Activated naive CD4-positive, alpha-beta T cell treated with anti-CD3 and anti-CD28 coated beads for 36 hours (primary cell): ENCODE measurements around the gene MEPE. TPM values are rescaled to one million over a fixed set of nuclear protein-coding genes. Genes with fewer than 3 reads are reported as not detected.

Experiments
- CTCF ChIA-PET: fragments of 350-600 bp; sonication (Branson Sonifier 250); formaldehyde crosslinking; loops from one replicate; lab custom pipeline; 2021; ENCODE audit warnings: antibody characterized with exemption; lab: Charles Lee
- DNase-seq: peaks from one replicate; pipeline ENCODE4 v3.0.0-alpha.2; 2020
- H3K27ac Mint-ChIP-seq: one replicate; pipeline ENCODE4 v1.8.0; 2021; ENCODE audit warnings: mild to moderate bottlenecking, mixed read lengths
- H3K27me3 Mint-ChIP-seq: one replicate; pipeline ENCODE4 v1.8.0; 2021; ENCODE audit warnings: low read depth, mixed read lengths
- H3K36me3 Mint-ChIP-seq: one replicate; pipeline ENCODE4 v1.8.0; 2021; ENCODE audit warnings: low read depth, mixed read lengths
- H3K4me1 Mint-ChIP-seq: one replicate; pipeline ENCODE4 v1.8.0; 2021; ENCODE audit warnings: low read depth, mixed read lengths
- H3K4me3 Mint-ChIP-seq: one replicate; pipeline ENCODE4 v1.8.0; 2021; ENCODE audit warnings: mild to moderate bottlenecking, moderate library complexity, mixed read lengths
- H3K9me3 Mint-ChIP-seq: one replicate; pipeline ENCODE4 v1.8.0; 2021; ENCODE audit warnings: mixed read lengths
- intact Hi-C: fragments of 100-400 bp; cut with micrococcal nuclease; formaldehyde crosslinking; loops from one replicate; pipeline ENCODE4 v1.15.1; 2023
- total RNA-seq, 2 experiments: library from RNA; stranded (reverse); gene quantifications; one replicate each; pipeline ENCODE4 v1.2.3, GENCODE V29; 2021

The MEPE gene
- total RNA-seq, 2 experiments from 2014 or later: not detected

DNA sequence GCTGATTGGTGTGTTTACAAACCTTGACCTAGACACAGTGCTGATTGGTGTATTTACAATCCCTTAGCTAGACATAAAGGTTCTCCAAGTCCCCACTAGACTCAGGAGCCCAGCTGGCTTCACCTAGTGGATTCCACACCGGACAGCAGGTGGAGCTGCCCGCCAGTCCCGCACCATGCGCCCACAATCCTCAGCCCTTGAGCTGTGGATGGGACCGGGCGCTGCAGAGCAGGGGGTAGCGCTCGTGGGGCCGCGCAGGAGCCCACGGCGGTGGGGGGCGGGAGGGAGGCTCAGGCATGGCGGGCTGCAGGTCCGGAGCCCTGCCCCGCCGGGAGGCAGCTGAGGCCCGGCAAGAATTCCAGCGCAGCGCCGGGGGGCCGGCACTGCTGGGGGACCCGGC is 30.7 kb downstream of the MEPE start:
- Mint-ChIP-seq H3K36me3 (no peaks in the 10 kb centered on the region), H3K27me3 (peaks cover 13% of the 10 kb centered on the region), H3K9me3 (no peaks in the 10 kb centered on the region), H3K4me3 (no peak overlapping the region), H3K4me1 (no peaks in the 10 kb centered on the region), H3K27ac (no peak overlapping the region)
- CTCF ChIA-PET: interaction anchor here (1.2 to 2.9 kb wide), 3 partner anchors 14 to 349 kb away, joined by 4 to 9 read pairs (median 7); no protein-coding TSS in a partner anchor
- intact Hi-C loops: no loop called here
- no peak for DNase-seq

DNA sequence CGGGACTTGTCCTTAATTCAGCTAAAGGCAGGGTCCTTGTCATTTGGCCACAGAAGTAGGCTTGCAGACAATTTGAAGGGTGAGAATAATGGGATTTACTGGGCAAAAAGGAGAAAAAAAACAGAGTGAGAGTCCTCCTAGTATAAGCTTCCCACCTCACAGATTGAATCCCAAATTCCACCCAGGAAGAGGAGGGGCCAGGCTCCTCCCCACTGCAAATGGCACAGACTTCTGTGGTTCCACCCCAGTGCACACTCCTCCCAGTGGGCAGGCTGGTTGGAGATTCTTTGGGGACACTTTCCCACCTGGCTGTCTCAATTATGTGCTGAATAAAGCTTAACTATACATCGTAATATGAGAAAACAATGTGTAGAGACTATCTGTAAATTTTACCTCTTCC is 31.6 kb downstream of the MEPE start:
- Mint-ChIP-seq H3K4me3 (no peak overlapping the region), H3K9me3 (no peaks in the 10 kb centered on the region), H3K4me1 (no peaks in the 10 kb centered on the region), H3K27me3 (peaks cover 11% of the 10 kb centered on the region), H3K36me3 (no peaks in the 10 kb centered on the region), H3K27ac (no peak overlapping the region)
- CTCF ChIA-PET: interaction anchor here (1.9 kb wide), 1 partner anchor 348 kb away, joined by 7 read pairs; no protein-coding TSS in a partner anchor
- intact Hi-C loops: no loop called here
- no peak for DNase-seq

DNA sequence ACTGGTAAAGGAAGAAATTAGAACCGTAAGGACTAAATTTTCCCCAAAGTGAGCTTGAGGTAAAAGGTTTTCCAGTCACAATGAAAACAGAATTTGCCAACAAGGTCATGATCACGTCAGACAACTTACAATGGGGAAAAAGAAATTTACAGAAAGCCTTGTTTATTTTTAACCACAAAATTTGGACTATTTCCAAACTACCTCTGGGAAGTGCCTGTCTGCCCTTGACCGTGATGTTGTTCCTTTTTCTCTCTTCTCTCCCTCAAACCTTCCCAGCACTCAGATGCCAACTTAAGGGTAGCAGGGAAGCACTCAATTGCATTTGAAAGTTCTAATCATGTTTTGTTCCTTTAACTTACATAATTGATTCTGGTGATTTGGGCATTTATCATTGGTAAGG is 32.5 kb downstream of the MEPE start:
- no peak overlapping the region for H3K27ac Mint-ChIP-seq
- H3K27me3 Mint-ChIP-seq: peaks cover 13% of the 10 kb centered on the region
- intact Hi-C loops: no loop called here
- CTCF ChIA-PET: no interaction called here
- H3K36me3 Mint-ChIP-seq: no peaks in the 10 kb centered on the region
- H3K4me1 Mint-ChIP-seq: no peaks in the 10 kb centered on the region
- no peak overlapping the region for H3K4me3 Mint-ChIP-seq
- DNase-seq: no peak
- H3K9me3 Mint-ChIP-seq: no peaks in the 10 kb centered on the region

DNA sequence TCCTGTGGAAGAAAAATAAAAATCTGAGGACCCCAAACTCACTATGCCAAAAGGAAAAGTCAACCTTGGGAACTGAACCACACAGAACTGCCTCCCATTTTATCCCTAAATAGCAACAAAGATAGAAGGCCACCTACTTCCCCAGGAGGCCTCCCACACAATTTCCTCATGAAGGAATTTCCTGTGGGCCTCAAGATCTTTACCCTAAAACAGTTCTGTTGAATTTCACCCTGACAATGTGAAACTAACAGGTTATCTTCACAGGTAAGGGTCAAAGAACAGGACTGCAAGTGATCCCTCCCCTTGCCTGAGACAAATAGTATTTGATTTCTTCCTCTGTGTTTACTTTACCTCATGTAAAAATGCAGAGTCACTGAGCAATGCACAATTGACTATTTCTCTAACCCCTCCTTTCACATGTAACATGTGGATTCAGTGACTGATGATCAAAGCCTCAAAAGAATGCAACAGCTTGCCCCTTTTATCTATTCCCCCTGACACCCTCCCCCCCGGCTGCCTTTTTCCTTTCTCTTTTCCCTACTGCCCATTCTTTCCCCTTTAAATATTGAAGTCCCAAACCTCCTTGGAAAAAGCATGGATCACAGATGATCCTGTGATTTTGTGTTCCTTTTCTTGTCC is 33.3 kb downstream of the MEPE start:
- H3K9me3 Mint-ChIP-seq: no peaks in the 10 kb centered on the region
- no peaks in the 10 kb centered on the region for H3K36me3 Mint-ChIP-seq
- no peaks in the 10 kb centered on the region for H3K4me1 Mint-ChIP-seq
- H3K4me3 Mint-ChIP-seq: no peak overlapping the region
- no peak for DNase-seq
- intact Hi-C loops: no loop called here
- no peak overlapping the region for H3K27ac Mint-ChIP-seq
- CTCF ChIA-PET: interaction anchor here (1.4 kb wide), 1 partner anchor 13 kb away, joined by 3 read pairs; no protein-coding TSS in a partner anchor
- H3K27me3 Mint-ChIP-seq: peaks cover 13% of the 10 kb centered on the region

DNA sequence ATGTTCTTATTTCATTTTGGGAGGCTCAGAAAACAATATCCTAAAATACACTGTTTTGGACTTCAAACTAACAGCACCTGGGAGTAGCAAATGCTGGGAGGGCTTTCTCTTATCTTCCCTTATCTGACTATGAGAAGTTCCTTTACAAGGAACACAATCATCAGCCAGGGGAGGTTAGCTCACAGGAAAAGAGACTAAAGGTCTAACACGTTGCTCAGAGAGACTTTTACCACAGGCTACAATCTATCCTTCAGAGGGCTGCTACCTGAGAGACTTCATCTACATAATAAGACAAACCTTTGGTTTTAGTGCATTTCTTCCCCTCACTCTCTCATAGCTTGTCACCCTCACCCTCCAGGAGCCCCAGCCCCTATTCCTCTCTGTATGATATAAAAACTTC is 35.8 kb downstream of the MEPE start:
- DNase-seq: no peak
- no peak overlapping the region for H3K27ac Mint-ChIP-seq
- H3K9me3 Mint-ChIP-seq: no peaks in the 10 kb centered on the region

DNA sequence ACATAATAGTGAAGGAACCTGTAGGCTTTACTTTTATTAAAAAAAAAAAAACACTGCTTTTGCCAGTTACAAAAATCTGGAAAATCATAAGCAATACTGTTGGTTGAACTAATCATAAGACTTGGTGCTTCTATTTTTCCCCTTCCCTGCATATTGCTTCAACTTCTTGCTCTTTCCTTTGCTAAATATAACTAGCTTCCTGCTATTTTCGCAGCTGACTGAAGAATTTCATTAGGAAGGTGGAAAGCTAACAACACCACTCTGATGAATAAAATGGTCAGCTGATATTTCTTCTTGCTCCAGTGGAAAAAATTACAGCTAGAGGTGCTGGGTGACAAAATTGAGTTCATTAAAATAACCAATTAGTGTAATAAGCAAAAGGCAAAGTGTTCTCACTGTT is 39.3 kb downstream of the MEPE start:
- CTCF ChIA-PET: interaction anchor here (0.6 to 1.1 kb wide), 3 partner anchors 23 to 1033 kb away, joined by 3 to 5 read pairs (median 3); no protein-coding TSS in a partner anchor
- intact Hi-C loops: no loop called here
- no peak overlapping the region for H3K27ac Mint-ChIP-seq
- H3K9me3 Mint-ChIP-seq: no peaks in the 10 kb centered on the region
- H3K36me3 Mint-ChIP-seq: no peaks in the 10 kb centered on the region
- H3K4me3 Mint-ChIP-seq: no peak overlapping the region
- peaks cover 22% of the 10 kb centered on the region for H3K27me3 Mint-ChIP-seq
- no peak for DNase-seq
- no peaks in the 10 kb centered on the region for H3K4me1 Mint-ChIP-seq

More for the DNA sequence above, 35.8 kb downstream of the MEPE start:
- Mint-ChIP-seq H3K27me3 (peaks cover 21% of the 10 kb centered on the region), H3K36me3 (no peaks in the 10 kb centered on the region), H3K4me3 (no peak overlapping the region), H3K4me1 (no peaks in the 10 kb centered on the region)
- intact Hi-C loops: no loop called here
- CTCF ChIA-PET: interaction anchor here (0.6 kb wide), 1 partner anchor 61 kb away, joined by 3 read pairs; no protein-coding TSS in a partner anchor

DNA sequence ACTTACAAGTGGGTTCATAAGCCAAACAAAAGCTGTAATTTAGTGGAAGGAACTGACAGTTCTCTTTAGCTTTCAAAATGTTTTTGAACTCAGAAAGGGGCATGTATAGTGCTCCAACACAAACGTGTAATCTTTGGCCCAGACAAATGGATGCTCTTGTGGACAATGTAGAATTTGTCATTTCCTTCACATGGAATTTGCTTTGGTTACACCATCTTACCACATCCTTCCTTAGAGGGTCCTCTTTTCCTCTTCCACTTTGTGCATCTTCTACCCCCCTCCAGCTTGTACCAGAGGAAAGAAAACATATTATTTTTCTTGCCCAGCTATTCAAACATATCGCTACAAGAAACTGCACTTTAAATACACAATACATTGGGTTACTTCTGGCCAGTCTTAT is 42.4 kb downstream of the MEPE start:
- DNase-seq: no peak
- H3K27me3 Mint-ChIP-seq: peaks cover 13% of the 10 kb centered on the region
- CTCF ChIA-PET: no interaction called here
- no peak overlapping the region for H3K4me3 Mint-ChIP-seq
- intact Hi-C loops: no loop called here
- no peaks in the 10 kb centered on the region for H3K36me3 Mint-ChIP-seq
- H3K4me1 Mint-ChIP-seq: no peaks in the 10 kb centered on the region
- no peaks in the 10 kb centered on the region for H3K9me3 Mint-ChIP-seq
- H3K27ac Mint-ChIP-seq: no peak overlapping the region

DNA sequence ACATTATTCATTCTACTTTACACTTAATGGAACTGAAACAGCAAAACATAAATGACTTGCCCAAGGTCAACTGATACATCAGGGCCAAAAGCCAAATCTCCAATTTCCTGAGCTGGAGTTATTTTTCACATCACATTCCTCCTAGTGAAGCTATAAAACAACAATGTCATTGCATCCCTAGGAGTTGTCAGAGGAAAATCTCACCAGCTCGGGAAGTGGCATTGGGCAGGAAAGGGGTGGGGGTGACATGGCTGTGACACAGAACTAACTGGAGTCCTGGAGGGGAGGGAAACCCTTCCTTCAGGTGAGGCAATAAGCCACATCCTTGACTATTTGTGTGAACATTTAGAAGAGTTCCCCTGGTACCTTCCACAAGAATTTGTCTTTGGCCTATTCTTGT is 47.3 kb downstream of the MEPE start:
- no peaks in the 10 kb centered on the region for H3K4me1 Mint-ChIP-seq
- H3K27ac Mint-ChIP-seq: no peak overlapping the region
- intact Hi-C loops: no loop called here
- H3K9me3 Mint-ChIP-seq: no peaks in the 10 kb centered on the region
- CTCF ChIA-PET: no interaction called here
- no peaks in the 10 kb centered on the region for H3K36me3 Mint-ChIP-seq
- H3K27me3 Mint-ChIP-seq: peaks cover 8% of the 10 kb centered on the region
- no peak overlapping the region for H3K4me3 Mint-ChIP-seq
- DNase-seq: no peak

DNA sequence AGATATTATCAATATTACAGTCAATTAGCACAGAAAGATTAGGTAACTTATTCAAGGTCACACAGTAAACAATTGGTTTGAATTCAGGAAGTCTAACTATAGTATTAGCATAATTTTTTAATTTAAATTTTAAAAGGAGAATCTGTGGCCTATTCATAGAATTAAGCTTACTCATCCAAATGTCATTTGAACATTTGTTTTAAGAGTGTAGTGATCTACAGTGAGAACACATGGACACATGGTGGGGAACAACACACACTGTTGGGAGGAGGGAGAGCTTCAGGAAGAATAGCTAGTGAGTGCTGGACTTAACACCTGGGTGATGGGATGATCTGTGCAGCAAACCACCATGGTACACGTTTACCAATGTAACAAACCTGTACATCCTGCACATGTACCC is 48.3 kb downstream of the MEPE start:
- CTCF ChIA-PET: no interaction called here
- DNase-seq: no peak
- Mint-ChIP-seq H3K36me3 (no peaks in the 10 kb centered on the region), H3K9me3 (no peaks in the 10 kb centered on the region), H3K4me1 (no peaks in the 10 kb centered on the region), H3K4me3 (no peak overlapping the region), H3K27me3 (peaks cover 15% of the 10 kb centered on the region), H3K27ac (no peak overlapping the region)
- intact Hi-C loops: no loop called here

DNA sequence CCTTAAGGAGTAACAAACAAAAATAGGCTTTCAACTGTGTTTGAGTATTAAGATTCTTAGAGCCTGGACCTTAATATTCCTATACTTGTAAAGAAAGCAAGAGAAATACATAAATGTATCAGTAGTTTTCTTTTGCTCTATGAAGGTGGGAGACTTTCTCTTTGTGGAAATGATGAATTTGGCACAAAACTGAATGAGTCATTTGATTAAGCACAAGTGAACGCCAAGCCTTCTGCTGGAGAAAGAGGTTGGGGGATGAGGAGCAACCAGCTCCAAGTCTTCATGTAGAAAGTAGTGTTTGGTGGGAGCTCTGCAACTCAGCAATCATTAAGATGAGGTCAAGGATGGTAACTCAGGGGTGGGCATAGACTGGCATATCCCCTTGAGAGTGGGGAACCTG is 49.6 kb downstream of the MEPE start:
- DNase-seq: no peak
- intact Hi-C loops: no loop called here
- Mint-ChIP-seq H3K27ac (no peak overlapping the region), H3K4me3 (no peak overlapping the region), H3K27me3 (peaks cover 14% of the 10 kb centered on the region), H3K9me3 (no peaks in the 10 kb centered on the region), H3K36me3 (no peaks in the 10 kb centered on the region), H3K4me1 (no peaks in the 10 kb centered on the region)
- CTCF ChIA-PET: interaction anchor here (0.6 kb wide), 1 partner anchor 35 kb away, joined by 3 read pairs; no protein-coding TSS in a partner anchor

DNA sequence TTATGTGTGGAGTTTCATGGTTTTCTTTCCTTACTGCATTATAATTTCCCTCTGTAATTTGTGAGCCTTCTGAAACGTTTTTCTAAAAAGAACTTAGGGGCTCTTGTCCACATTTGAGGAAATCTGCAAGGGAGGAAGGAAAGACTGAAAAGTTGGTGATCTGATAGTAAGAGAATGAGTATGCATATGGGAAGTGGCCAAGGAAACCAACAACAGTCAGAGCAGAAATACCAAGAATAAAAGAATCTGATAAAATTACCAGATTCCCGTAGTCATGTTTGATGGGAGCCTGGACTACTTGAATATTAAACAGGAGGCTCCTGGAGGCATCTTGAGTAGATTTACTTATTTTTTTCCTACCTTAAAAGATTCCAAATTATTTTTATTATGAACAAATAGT is 50.1 kb downstream of the MEPE start:
- no peaks in the 10 kb centered on the region for H3K36me3 Mint-ChIP-seq
- H3K9me3 Mint-ChIP-seq: no peaks in the 10 kb centered on the region
- H3K4me1 Mint-ChIP-seq: no peaks in the 10 kb centered on the region
- CTCF ChIA-PET: no interaction called here
- intact Hi-C loops: no loop called here
- peaks cover 14% of the 10 kb centered on the region for H3K27me3 Mint-ChIP-seq
- no peak overlapping the region for H3K4me3 Mint-ChIP-seq
- no peak for DNase-seq
- H3K27ac Mint-ChIP-seq: no peak overlapping the region

DNA sequence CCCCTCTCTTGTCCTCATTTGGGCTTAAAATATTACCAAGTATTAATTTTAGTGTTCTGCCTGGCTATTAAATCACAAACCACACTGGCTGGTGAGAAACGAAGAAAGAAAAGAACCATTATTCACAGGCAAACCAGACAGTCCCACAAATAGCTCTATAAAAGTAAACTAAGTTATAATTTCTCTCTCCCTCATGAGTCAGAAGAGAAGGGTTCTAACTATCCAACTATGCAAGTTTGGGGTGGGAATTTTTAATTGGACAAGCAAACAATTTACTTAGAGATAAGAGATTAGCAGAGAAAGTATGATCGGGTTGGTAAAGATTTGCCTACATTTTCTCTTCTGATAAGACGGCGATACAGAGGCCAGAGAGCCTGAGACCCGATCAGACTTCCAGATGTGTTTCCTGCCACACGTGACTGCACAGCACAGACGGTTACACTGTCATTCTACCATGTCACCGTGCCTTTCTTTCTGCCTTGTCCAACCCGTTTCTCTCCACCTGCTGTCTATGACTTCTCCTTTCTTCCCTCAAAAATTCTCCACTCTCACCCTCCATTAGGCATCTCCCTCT is 52.3 kb downstream of the MEPE start:
- no peaks in the 10 kb centered on the region for H3K4me1 Mint-ChIP-seq
- no peak overlapping the region for H3K4me3 Mint-ChIP-seq
- CTCF ChIA-PET: no interaction called here
- H3K9me3 Mint-ChIP-seq: peaks cover 7% of the 10 kb centered on the region
- no peaks in the 10 kb centered on the region for H3K36me3 Mint-ChIP-seq
- peaks cover 16% of the 10 kb centered on the region for H3K27me3 Mint-ChIP-seq
- no peak for DNase-seq
- intact Hi-C loops: no loop called here
- H3K27ac Mint-ChIP-seq: no peak overlapping the region

DNA sequence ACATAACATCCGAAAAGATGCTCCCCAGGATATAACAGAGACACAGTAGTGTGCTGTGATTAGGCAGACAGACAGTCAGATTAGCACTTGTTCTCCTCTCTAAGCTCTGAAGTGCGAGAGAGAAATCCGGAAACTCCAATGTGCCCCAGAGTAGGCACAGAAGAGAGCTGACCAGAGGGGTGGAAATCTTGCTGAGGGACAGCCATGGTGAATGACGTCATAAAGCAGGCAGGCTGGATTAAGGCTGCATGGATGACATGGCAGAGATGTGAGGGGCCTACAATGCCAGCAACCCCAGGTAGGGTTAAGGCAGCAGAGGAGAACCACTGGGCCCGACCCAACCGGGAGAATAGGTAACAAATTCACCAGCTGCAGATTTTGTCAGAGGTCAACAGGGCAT is 53.3 kb downstream of the MEPE start:
- no peak for DNase-seq
- H3K4me3 Mint-ChIP-seq: no peak overlapping the region
- no peaks in the 10 kb centered on the region for H3K4me1 Mint-ChIP-seq
- H3K27ac Mint-ChIP-seq: no peak overlapping the region
- H3K36me3 Mint-ChIP-seq: no peaks in the 10 kb centered on the region
- H3K27me3 Mint-ChIP-seq: peaks cover 18% of the 10 kb centered on the region
- intact Hi-C loops: no loop called here
- CTCF ChIA-PET: no interaction called here
- peaks cover 7% of the 10 kb centered on the region for H3K9me3 Mint-ChIP-seq
